Left lung (tissue), 10 donors: ENCODE measurements around the gene HMX1. TPM values are rescaled to one million over a fixed set of nuclear protein-coding genes. Genes with fewer than 3 reads are reported as not detected.

ENCODE experiments used
- ATAC-seq: fragments of 200-7000 bp; cut with Tn5 transposase; one replicate; pipeline ENCODE4 v1.9.1; 2020; ENCODE audit warnings: moderate library complexity
- DNase-seq, 4 donors: peaks; one replicate each; pipeline ENCODE4 v3.0.0-alpha.2; 2013 to 2020
- H3K27ac ChIP-seq, 2 donors: fragments of 200-600 bp; sonication (generic) in 1 of 2; one replicate each; pipeline versions ENCODE4 v1.5.0 to v1.8.0; 2020 to 2021
- H3K27me3 ChIP-seq, 2 donors: fragments of 200-600 bp; sonication (generic) in 1 of 2; one replicate each; pipeline versions ENCODE4 v1.5.0 to v1.8.0; 2020 to 2021
- H3K36me3 ChIP-seq, 2 donors: fragments of 200-600 bp; sonication (generic) in 1 of 2; one replicate each; pipeline versions ENCODE4 v1.5.0 to v1.8.0; 2020 to 2021
- H3K4me1 ChIP-seq, 2 donors: fragments of 200-600 bp; one replicate each; pipeline ENCODE4 v1.8.0; 2021
- H3K4me3 ChIP-seq, 2 donors: fragments of 200-600 bp; sonication (generic) in 1 of 2; one replicate each; pipeline versions ENCODE4 v1.5.0 to v1.8.0; 2020 to 2021; ENCODE audit warnings: mild to moderate bottlenecking in 1 of 2
- H3K9me3 ChIP-seq, 2 donors: fragments of 200-600 bp; sonication (generic) in 1 of 2; one replicate each; pipeline versions ENCODE4 v1.5.0 to v1.8.0; 2020 to 2021
- intact Hi-C, 2 donors: fragments of 100-400 bp; cut with DNase I; formaldehyde crosslinking; loops; one replicate each; pipeline versions ENCODE4 v1.11.2 to v1.14.2; 2022
- polyA plus RNA-seq, 6 donors: library from polyadenylated mRNA; unstranded; fragments of 120-200 nt; gene quantifications; one replicate each; pipeline ENCODE4 v1.2.1, GENCODE V29; 2013; ENCODE audit not compliant: insufficient read length in 6 of 6
- total RNA-seq, 2 donors: library from RNA; stranded (reverse); fragmentation: NEBNext Ultra II Directional; extraction: Animal tissue kit (Norgen Biotek cat#: 25700); gene quantifications; one replicate each; pipeline ENCODE4 v1.2.1, GENCODE V29; 2021
- TF ChIP-seq, protein P1 (sequence below), 2 donors: fragments of 200-600 bp; sonication (generic) in 1 of 2; IDR thresholded peaks; one replicate each; pipeline versions ENCODE4 v1.5.0 to v1.8.0; 2021; ENCODE audit warnings: antibody characterized with exemption in 2 of 2
- donor health status: DM: no; HTN: yes; CAD: no.
- donor health status: DM: no; HTN: no; CAD: no.

HMX1 gene
- total and polyA plus RNA-seq, 8 donors, result not detected

GRCh38 chr4:8874896-8875680 lies 3.4 kb upstream of the HMX1 start:
- TF ChIP-seq, protein P1, sequence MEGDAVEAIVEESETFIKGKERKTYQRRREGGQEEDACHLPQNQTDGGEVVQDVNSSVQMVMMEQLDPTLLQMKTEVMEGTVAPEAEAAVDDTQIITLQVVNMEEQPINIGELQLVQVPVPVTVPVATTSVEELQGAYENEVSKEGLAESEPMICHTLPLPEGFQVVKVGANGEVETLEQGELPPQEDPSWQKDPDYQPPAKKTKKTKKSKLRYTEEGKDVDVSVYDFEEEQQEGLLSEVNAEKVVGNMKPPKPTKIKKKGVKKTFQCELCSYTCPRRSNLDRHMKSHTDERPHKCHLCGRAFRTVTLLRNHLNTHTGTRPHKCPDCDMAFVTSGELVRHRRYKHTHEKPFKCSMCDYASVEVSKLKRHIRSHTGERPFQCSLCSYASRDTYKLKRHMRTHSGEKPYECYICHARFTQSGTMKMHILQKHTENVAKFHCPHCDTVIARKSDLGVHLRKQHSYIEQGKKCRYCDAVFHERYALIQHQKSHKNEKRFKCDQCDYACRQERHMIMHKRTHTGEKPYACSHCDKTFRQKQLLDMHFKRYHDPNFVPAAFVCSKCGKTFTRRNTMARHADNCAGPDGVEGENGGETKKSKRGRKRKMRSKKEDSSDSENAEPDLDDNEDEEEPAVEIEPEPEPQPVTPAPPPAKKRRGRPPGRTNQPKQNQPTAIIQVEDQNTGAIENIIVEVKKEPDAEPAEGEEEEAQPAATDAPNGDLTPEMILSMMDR (IDR thresholded peaks at IDR 0.05), result no peak
- H3K27me3 ChIP-seq, result peaks cover 79 to 100% of the 10 kb centered on the region in 2 donors

DNA sequence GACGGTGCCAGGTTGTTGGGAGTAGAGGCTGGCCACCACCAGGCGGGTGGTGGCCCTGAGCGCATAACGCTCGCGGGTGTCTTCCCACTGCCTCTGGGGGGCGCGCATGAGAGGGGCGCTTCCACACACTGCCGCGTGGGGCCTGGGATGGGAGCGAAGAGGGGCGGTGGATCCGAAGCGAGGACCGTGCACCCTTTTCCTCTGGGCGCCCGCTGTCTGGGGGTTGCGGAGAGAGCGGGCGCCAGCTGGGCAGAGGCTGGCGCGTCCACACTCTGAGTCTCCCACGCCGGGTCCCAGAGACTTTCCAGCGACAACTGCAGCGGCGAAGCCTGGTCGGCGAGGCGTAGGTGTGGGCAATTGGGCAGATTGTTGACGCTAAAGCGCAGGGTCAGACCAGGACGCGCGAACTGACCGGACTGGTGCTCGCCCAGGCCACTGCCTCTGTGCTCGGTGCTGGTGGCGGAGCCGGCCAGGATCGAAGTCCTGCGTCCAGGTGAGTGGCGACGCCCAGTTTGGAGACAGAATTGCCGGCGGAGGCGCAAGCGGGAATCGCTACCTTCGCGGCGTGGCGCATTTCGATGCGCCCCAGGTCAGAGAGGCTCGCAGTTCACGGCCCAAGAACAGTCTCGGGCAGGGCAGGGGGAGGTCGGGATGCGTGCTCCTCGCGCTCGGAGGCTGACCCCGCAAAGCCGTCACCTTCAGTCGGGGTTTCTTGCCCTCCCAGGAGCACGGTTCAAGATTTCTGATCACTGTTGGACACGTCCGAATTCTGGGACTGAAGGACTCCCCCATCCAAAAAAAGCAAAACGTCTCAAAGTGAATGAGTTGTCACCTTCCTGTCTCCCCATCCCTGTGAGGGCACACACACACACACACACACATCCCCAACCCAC lies 2.6 kb upstream of the HMX1 start:
- peaks cover 0 to 6% of the 10 kb centered on the region in 2 donors for H3K4me1 ChIP-seq
- H3K27me3 ChIP-seq, result peaks cover 87 to 100% of the 10 kb centered on the region in 2 donors
- H3K9me3 ChIP-seq, result no peaks in the 10 kb centered on the region
- no peak overlapping the region for H3K4me3 ChIP-seq
- intact Hi-C loops, result no loop called here
- no peaks in the 10 kb centered on the region for H3K36me3 ChIP-seq
- TF ChIP-seq, protein P1 (IDR thresholded peaks at IDR 0.05), result no peak
- ATAC-seq, result no peak
- DNase-seq, result no peak
- no peak overlapping the region for H3K27ac ChIP-seq

More at GRCh38 chr4:8874896-8875680, 3.4 kb upstream of the HMX1 start:
- Histone ChIP-seq H3K27ac (no peak overlapping the region), H3K4me3 (no peak overlapping the region), H3K4me1 (peaks cover 0 to 6% of the 10 kb centered on the region in 2 donors), H3K9me3 (no peaks in the 10 kb centered on the region), H3K36me3 (no peaks in the 10 kb centered on the region)
- ATAC-seq (no peak), DNase-seq (no peak)
- intact Hi-C loops, result no loop called here

DNA sequence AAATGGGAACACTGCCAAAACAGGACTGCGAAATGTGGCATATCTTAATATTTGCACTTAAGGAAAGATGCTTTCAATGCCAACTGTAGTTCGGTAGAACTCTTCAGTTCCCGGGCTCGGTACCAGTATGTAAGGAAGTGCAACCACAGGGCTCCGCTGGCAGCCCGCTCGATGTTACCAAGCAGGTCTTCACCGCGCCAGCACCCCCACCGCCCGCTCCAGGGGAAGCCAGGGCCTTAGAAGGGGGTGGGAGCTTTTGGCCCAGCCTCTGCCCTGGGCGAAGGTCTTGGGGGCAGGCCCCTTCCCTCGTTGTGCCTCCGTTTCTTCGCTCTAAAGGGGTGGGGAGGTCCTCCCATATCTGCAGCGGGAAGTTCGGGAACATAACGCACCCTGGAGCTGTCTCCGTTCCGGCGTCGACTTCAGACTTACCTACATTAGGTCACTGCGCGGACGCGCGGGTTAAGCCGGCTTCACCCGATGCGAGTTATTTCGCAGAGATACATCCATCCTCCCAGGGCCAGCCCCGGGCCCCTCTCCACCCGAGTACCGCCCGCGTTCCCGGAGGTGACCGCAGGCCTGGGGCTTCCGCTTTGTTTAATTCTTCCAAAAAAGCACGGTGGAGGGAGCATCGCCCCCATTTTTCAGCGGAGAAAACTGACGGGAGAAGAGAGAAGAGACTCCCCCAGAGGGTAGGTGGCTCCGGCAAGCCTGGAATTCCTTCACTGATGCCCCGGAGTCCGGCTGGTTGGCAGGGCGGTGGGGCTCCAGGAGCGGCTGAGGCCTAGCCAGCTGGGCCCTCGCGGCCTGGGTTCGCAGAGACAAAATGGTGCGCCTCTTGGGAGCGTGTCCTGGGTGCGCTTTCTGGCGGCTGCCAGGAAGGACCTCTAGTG lies 1.0 kb upstream of the HMX1 start:
- TF ChIP-seq, protein P1 (IDR thresholded peaks at IDR 0.05), result no peak
- ATAC-seq (no peak), DNase-seq (no peak)
- H3K4me1 ChIP-seq, result peaks cover 0 to 6% of the 10 kb centered on the region in 2 donors
- H3K9me3 ChIP-seq, result no peaks in the 10 kb centered on the region
- peaks cover 92 to 100% of the 10 kb centered on the region in 2 donors for H3K27me3 ChIP-seq
- no peak overlapping the region for H3K27ac ChIP-seq
- intact Hi-C loops, result no loop called here
- no peak overlapping the region for H3K4me3 ChIP-seq
- H3K36me3 ChIP-seq, result no peaks in the 10 kb centered on the region

DNA sequence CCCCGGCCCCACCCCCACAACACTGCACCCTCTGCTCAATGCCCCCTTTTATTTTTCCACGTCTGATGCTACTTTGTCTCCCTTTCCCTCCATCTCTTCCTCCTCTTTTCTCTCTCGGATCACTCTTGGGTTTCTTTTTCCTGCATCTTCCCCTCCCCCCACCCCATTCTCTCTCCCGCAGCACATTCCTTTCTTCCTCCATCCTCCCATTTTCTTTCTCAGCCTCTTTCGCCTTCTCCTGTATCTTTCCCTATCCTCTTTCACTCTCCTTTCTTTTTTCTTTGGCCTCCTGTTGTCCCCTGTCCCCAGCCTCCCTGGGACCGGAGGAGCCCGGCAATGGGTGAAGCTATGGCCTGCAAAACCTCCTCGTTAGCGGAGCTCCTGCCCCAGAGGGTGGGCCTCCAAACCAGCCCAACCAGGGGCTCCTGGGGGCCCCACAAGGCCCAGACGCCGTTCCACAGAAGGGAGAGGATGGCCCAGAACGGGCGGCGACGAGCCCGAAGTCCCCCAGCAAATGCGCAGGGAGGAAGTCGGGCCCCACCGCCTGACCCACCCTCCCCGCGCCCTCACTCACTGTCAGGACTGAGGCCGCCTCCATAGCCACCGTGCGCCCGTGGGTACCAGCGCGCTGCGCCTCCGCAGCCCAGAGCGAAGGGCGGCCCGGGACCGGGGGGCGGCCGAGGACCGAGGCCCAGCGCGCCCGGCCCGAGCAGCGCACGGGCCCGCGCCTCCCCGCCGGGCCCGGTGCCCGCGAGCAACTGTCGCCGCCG lies 807 bp downstream of the HMX1 start:
- intact Hi-C loops, result no loop called here
- no peak for DNase-seq
- peaks cover 95 to 100% of the 10 kb centered on the region in 2 donors for H3K27me3 ChIP-seq

More for the DNA sequence above, 807 bp downstream of the HMX1 start:
- Histone ChIP-seq H3K9me3 (no peaks in the 10 kb centered on the region), H3K36me3 (no peaks in the 10 kb centered on the region), H3K27ac (no peak overlapping the region), H3K4me3 (no peak overlapping the region), H3K4me1 (peaks cover 0 to 6% of the 10 kb centered on the region in 2 donors)
- TF ChIP-seq, protein P1 (IDR thresholded peaks at IDR 0.05), result no peak
- ATAC-seq, result no peak
